DMS114 treated with DMSO at 0.1 percent for 48 hours (cell line): ENCODE data around the gene GRK4.
"Not testable (repeated sequence)": the region's sequence is repeated elsewhere in the genome, so short reads cannot be mapped to it uniquely, and the experiment has no call there.

Experiments
- DNase-seq: peaks from one replicate; lab custom pipeline; 2025; ENCODE audit not compliant: unreplicated experiment; lab: John Stamatoyannopoulos, UW

The GRK4 gene

DNA sequence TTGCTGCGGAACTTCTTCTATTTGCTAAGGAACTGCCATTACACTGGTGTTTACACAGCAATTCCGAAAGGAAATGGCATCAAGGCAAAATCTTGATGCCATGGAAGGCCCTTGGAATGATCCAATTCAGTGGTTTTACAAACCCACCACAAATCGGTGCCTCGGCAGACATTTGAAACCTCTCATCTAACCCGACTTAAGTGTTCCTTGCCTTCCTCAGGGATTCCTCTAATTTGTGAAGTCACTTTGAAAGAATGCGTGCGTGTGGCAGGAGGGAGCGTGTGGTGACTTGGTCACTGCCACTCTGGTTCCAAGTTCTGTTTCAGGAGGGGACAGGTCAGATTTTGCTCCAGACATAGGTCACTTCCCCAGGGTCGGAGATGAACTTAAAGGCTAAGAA lies 4.9 kb upstream of the GRK4 start:
- DNase-seq = no peak

DNA sequence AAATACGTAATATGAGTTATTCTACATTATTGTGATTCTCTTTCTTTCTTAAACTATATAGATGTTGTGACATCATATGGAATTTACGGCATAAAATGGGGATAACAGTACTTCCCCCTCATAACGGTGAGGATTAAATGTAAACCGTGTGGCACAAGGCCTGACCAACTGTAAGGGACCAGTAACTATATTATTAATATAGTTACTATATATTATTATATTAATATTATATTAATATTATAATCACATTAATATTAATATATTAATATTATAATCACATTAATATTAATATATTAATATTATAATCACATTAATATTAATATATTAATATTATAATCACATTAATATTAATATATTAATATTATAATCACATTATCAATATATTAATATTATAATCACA lies 2.9 kb upstream of the GRK4 start:
- not testable (repeated sequence) for DNase-seq

DNA sequence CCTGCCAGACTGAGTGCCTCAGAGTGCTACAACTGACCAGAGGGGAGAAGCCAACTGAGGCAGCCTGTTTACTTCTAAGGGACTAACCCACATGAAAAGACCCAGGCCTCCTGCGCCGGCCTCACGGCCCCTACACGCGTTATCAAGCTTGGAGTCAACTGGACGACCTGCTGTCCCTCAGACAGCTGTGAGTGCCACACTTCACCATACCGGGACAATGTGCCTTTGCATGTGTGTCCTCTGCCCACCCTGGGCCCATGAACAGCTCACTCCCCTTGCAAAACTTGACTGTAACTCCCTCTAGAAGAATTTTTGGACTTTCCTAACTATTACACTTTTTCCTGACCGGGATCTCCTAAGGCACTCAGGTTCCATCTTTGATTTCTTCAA lies 2.0 kb upstream of the GRK4 start:
- DNase-seq = peak; percentile 47

DNA sequence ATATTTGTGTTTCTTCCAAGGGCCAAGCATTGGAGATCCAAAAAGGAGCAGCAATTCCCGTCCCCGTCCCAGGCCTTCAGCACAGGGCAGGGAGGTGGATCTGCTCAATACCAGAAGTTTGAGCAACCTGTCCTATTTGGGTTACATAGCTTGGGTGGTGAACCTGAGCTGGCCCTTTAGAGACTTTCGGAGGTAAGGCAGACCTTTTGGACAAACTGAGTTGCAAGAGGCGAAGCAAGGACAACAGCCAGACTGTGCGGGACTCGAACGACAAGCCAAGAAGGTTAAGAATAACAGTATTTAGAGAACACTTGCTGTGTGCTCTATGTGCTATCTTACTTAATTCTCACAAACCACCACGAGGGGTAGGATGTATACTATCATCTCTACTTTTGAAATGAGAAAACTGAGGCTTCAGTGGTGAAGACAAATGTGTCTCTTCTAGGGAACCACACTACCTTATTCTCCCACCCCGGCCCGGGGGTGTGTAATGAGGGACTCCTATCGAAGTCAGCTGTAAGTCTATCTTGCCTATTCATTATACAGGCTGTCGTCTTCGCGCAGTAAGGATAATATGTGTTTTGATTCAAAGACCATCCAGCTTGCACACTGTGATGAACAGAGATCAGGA lies 1.4 kb upstream of the GRK4 start:
- peak; percentile 38 for DNase-seq

DNA sequence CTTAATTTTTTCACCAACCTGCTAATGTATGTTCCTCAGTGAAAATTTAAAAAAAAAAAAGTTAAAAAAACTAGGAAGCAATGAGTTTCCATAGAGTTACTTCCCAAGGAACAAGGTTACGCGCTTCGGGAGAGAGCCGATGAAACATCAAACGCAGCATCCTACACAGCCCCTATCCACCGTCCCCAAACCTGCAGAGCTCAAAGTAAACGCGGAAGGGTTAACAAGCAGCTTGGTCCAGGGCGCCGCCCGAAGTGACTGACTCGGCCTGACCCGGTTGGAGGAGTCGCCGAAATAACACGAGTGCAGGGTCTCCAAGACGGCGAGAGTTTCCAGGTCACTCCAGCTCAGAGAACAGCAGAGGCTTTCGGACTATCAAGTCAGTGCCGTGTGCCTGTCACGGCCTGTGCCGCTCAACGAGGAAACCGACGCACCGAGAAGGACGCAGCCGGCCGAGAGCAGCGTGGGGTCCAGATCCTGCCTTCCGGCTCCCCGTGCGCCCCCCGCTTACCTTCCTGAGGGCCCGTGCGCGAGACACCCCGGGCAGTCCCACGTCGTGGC lies 677 bp upstream of the GRK4 start:
- peak; percentile 32 for DNase-seq

DNA sequence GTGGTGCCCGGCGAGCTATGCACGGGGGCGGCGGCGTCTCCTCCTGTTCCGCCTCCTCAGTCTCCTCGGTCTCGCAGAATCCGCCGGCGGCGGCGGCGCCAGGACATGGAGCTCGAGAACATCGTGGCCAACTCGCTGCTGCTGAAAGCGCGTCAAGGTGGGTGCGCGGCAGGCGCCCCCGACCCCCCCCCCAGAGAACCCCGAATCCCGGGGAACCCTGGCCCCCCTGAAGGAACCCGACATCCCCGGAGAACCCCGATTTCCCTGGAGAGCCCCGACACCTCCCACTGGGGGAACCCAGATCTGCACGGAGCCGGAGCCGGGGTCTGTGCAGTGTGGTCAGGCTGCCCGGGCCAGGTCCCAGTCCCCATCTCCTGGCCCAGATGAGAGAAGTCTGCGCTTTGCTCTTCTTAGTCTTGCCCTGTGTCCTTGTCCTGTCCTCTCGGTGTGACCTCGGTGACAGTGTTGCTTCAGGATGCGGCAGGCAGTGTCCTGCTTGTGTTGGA lies 648 bp downstream of the GRK4 start:
- no peak for DNase-seq

DNA sequence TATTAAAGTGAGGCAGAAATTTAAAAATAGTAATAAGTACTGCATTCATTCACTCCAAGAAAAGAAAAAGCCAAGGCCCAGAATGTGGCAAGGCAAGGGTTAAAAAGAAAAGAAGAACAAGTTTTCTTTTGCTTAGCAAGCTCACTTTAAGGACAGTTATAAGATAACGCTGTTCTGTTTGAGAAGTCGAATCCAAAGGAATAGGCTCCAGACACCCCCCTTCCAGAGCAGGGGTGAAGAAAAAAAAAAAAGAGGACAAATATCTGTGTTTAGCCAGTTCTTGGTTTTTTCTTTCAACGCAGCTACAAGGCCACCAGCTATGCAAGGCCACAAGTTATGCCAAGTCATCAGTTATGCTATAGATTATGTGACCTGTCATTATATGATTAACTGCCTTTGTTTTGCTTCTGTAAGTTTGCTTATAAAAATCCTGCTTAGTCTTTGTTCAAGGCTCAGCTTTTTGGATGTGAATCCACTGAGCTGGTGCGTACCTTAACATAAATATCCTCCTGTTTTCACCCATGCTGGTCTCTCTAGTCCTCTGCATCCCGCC lies 1.4 kb downstream of the GRK4 start:
- DNase-seq = no peak

- DNase-seq = no peak
These were observed 1.9 kb downstream of the GRK4 start for GRCh38 chr4:2965262-2965661.

DNA sequence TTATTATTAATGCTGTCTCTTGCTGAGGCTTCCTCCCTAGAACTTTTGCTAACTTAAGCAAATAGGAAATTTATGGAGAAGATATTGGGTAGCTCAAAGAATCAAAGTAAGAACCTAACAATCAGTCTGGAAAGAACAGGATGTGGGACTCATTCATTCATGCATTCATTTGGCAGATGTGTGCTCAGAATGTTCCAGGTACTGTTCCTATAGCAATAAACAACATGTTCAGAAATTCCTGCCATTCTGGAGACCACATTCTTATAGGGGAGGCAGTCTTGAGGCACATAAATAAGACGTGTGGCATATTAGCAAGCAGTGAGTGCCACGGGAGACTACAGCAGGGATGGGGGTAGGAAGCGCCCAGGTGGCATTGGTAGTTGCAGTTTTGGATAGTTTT lies 5.0 kb downstream of the GRK4 start:
- DNase-seq = no peak

GRCh38 chr4:2971275-2971674 lies 7.9 kb downstream of the GRK4 start:
- no peak for DNase-seq

- no peak for DNase-seq
These were observed 14.1 kb downstream of the GRK4 start for GRCh38 chr4:2977211-2978088.

- no peak for DNase-seq
These were observed 18.0 kb downstream of the GRK4 start for GRCh38 chr4:2981256-2981819.

DNA sequence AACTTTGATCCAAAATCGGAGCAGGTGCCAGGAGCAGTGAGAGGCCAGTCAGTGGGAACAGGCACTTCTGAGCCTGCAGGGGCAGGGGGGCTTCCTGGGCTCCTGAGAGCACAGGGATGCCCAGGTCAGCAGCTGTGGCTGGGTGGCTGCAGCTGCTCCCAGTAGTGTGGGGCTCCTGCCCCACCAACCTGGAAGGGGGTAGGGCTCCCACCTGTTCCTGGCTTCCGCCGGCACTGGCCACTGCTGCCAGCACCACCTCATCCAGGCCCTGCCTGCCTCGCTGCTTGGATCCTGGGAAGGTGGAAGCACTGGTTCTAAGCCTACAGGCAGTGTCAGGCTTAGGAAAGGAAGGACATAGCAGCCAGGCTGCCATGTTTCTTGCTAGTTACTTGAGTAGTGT lies 18.6 kb downstream of the GRK4 start:
- DNase-seq = no peak

- DNase-seq = not testable (repeated sequence)
These were observed 20.3 kb downstream of the GRK4 start for GRCh38 chr4:2983715-2984114.

DNA sequence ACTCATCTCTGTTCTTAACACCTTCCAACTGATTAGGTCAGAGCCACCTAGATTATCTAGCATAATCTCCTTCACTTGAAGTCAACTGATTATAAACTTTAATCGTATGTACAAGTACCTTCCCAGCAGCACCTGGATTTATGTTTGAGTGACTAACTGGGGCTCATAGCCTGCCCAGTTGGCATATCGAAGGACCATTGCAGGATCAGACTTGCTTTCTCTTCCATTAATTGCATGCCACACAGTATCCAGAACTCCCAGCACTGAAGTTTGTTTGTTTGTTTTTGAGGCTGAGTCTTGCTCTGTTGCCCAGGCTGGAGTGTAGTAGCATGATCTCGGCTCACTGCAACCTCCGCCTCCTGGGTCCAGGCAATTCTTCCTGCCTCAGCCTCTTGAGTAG lies 27.9 kb downstream of the GRK4 start:
- DNase-seq = no peak

GRCh38 chr4:2994917-2995316 lies 31.5 kb downstream of the GRK4 start:
- DNase-seq = no peak

DNA sequence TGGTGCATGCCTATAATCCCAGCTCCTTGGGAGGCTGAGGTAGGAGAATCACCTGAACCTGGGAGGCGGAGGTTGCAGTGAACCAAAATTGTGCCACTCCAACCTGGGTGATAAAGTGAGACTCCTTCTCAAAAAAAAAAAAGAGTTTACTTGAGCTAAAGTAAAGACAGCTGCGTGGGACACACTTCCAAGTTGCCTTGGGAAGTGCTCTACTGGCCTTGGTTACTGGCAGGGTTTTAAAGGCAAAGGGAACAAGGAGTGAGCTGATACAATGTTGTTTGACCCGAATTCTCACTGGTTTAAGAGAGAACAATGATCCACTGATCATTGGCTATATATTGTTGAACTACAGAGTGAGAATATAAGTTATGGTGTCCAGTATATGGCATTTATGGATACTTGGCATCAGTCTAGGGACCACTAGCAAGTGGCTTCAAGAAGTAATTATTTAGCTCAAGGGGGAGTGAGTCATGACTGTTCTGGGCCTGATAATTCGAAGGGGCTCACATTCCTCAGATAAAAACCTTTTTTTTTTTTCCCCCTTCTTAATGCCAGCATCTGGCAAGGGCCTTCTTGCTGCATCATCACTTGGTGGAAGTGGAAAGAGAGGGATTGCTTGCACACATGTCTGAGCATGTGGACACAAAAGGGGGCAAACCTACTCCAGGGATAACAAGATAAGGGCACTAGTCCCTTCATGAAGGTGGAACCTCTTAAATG lies 32.3 kb downstream of the GRK4 start:
- no peak for DNase-seq

GRCh38 chr4:2996415-2996814 lies 33.0 kb downstream of the GRK4 start:
- DNase-seq = no peak

- no peak for DNase-seq
These were observed 44.4 kb downstream of the GRK4 start for GRCh38 chr4:3007724-3008123.

DNA sequence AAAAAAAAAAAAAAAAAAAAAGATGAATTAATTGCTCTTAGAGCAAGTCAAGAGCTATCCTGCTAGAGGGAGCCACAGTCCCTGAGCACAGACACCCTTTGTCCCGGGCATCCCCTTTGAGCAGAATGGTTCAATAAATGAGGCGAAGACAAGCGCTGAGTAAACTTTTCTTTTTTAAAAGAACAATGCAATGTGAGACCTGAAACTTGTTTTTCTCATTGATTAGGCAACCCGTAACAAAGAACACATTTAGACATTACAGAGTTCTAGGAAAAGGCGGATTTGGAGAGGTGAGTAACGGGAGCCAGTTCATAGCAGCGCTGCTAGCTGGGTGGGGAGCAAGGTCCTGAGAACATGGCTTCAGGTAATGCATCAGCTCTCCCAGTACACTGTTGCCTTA lies 46.1 kb downstream of the GRK4 start:
- DNase-seq = no peak

DNA sequence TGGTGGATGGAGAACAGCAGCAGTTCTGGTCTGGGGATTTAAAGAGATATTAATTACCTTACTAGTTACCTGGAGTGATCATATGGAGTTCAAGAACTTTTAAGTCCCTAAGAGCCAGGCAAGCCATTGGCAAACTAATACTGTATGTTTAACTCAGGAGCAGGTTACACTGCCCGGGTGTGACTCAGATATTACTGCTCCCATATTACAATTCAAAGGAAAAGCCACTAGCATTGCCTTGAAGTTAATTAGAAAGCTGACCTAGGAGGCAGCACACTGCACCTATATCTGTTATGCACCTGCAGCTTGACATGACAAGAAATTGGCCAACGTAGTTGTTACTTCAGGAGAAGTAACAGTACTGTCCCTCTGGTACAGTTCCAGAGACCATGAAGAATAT lies 47.2 kb downstream of the GRK4 start:
- DNase-seq = no peak
